Endothelial cell of umbilical vein (primary cell): Measurements from ENCODE around the gene ARHGEF7. TPM values are rescaled to one million over a fixed set of nuclear protein-coding genes. Genes with fewer than 3 reads are reported as not detected.

Experiments used
- BruUV-seq: library from RNA; stranded (reverse); fragments of 400-500 nt; replicated peaks from 2 replicates; lab custom pipeline; 2021; lab: Mats Ljungman, UMichigan
- CTCF ChIA-PET: fragments of 300-600, 350-600 bp; sonication (Branson Sonifier 250); formaldehyde crosslinking; loops from one replicate; lab custom pipeline; 2021; ENCODE audit warnings: antibody characterized with exemption, inconsistent platforms; lab: Charles Lee
- POLR2A ChIA-PET: fragments of 300-600, 350-600 bp; sonication (Branson Sonifier 250); formaldehyde crosslinking; loops from one replicate; lab custom pipeline; 2021; ENCODE audit warnings: antibody characterized with exemption, inconsistent platforms; lab: Charles Lee
- DNase-seq: peaks from one replicate; pipeline ENCODE4 v3.0.0-alpha.2; 2011; ENCODE audit warnings: low read depth, low spot score
- FAIRE-seq: peaks from 2 replicates; lab custom pipeline; 2011; peaks lifted over from hg19 to GRCh38; lab: Jason Lieb, UNC
- H2AFZ ChIP-seq: 2 replicates; pipeline ENCODE4 v1.6.0; 2012; ENCODE audit warnings: low read depth, low read length, control low read depth, inconsistent platforms
- H3K27ac ChIP-seq: 2 replicates; pipeline ENCODE4 v1.5.1; 2011; ENCODE audit warnings: low read depth, mild to moderate bottlenecking, control low read depth, low read length, moderate library complexity; ENCODE audit not compliant: insufficient read depth
- H3K27me3 ChIP-seq, 2 experiments: 2 replicates each; pipeline versions ENCODE4 v1.6.0 to v1.6.1; 2011; ENCODE audit warnings: low read length in 2 of 2, mixed read lengths in 1 of 2; ENCODE audit not compliant: control insufficient read depth in 2 of 2, insufficient read depth in 2 of 2
- H3K36me3 ChIP-seq, 2 experiments: 2 replicates in 1 of 2; 3 replicates in 1 of 2; pipeline ENCODE4 v1.5.1; 2011; ENCODE audit warnings: low read length in 2 of 2, mild to moderate bottlenecking in 1 of 2, moderate library complexity in 1 of 2; ENCODE audit not compliant: control insufficient read depth in 2 of 2, insufficient read depth in 2 of 2; ENCODE audit errors: extremely low read depth in 1 of 2
- H3K4me1 ChIP-seq: 3 replicates; pipeline ENCODE4 v1.5.1; 2011; ENCODE audit warnings: mild to moderate bottlenecking, low read length; ENCODE audit not compliant: control insufficient read depth, insufficient read depth; ENCODE audit errors: extremely low read depth
- H3K4me2 ChIP-seq: 2 replicates; pipeline ENCODE4 v1.6.1; 2011; ENCODE audit warnings: low read length, control low read depth, mixed read lengths; ENCODE audit not compliant: insufficient read depth
- H3K4me3 ChIP-seq, 3 experiments: fragments of 200-600 bp in 1 of 3; sonication (generic), shearing (Covaris generic) in 1 of 3; replicated peaks in 1 of 3; 2 replicates each; pipeline ENCODE4 v1.5.1; 2011 to 2016; ENCODE audit warnings: control low read depth in 3 of 3, low read length in 3 of 3, mild to moderate bottlenecking in 2 of 3, inconsistent platforms in 1 of 3, low read depth in 1 of 3, moderate library complexity in 1 of 3; ENCODE audit not compliant: insufficient read depth in 1 of 3
- H3K79me2 ChIP-seq: 2 replicates; pipeline ENCODE4 v1.6.0; 2012; ENCODE audit warnings: low read length, inconsistent platforms; ENCODE audit not compliant: control insufficient read depth, insufficient read depth
- H3K9ac ChIP-seq: replicated peaks from 2 replicates; pipeline ENCODE3; 2011; ENCODE audit warnings: low read length, control low read depth; ENCODE audit not compliant: insufficient read depth; ENCODE audit errors: extremely low read depth
- H3K9me1 ChIP-seq: replicated peaks from 3 replicates; pipeline ENCODE4 v1.6.0; 2011; ENCODE audit warnings: mild to moderate bottlenecking, low read length; ENCODE audit not compliant: control insufficient read depth, insufficient read depth; ENCODE audit errors: extremely low read depth
- H3K9me3 ChIP-seq: replicated peaks from 2 replicates; pipeline ENCODE4 v1.5.1; 2012; ENCODE audit warnings: low read length, inconsistent platforms; ENCODE audit not compliant: control insufficient read depth, insufficient read depth
- H4K20me1 ChIP-seq: replicated peaks from 2 replicates; pipeline ENCODE3; 2011; ENCODE audit warnings: mild to moderate bottlenecking, low read length; ENCODE audit not compliant: control insufficient read depth, insufficient read depth; ENCODE audit errors: extremely low read depth
- CTCF ChIP-seq, 2 donors: IDR thresholded peaks; 1 replicate in 1 of 2; 2 replicates in 1 of 2; pipeline ENCODE4 v1.5.1; 2011; ENCODE audit warnings: low read length in 2 of 2, mild to moderate bottlenecking in 2 of 2, moderate library complexity in 2 of 2, control low read depth in 1 of 2, inconsistent platforms in 1 of 2, low read depth in 1 of 2; ENCODE audit not compliant: insufficient read depth in 1 of 2; ENCODE audit errors: extremely low read depth in 1 of 2
- EZH2 ChIP-seq: IDR thresholded peaks from 2 replicates; pipeline ENCODE4 v1.6.1; 2012; ENCODE audit warnings: borderline replicate concordance, low read depth, mild to moderate bottlenecking, moderate library complexity, low read length, inconsistent platforms; ENCODE audit not compliant: severe bottlenecking
- FOS ChIP-seq: IDR thresholded peaks from 2 replicates; pipeline ENCODE4 v1.6.1; 2011; ENCODE audit warnings: mild to moderate bottlenecking, low read length, moderate library complexity, borderline replicate concordance; ENCODE audit not compliant: insufficient read depth
- GATA2 ChIP-seq: IDR thresholded peaks from 2 replicates; pipeline ENCODE4 v1.7.0; 2011; ENCODE audit warnings: low read depth, mild to moderate bottlenecking, moderate library complexity, mixed read lengths, low read length; ENCODE audit not compliant: insufficient read length, insufficient read depth
- JUN ChIP-seq: IDR thresholded peaks from 2 replicates; pipeline ENCODE4 v1.6.1; 2011; ENCODE audit warnings: borderline replicate concordance, low read depth; ENCODE audit not compliant: insufficient read length, insufficient read depth
- MAX ChIP-seq: IDR thresholded peaks from 2 replicates; pipeline ENCODE4 v1.6.1; 2011; ENCODE audit not compliant: insufficient read depth, insufficient read length
- MYC ChIP-seq: IDR thresholded peaks from one replicate; pipeline ENCODE4 v1.6.1; 2011; ENCODE audit warnings: mild to moderate bottlenecking, low read depth, low read length
- POLR2A ChIP-seq: IDR thresholded peaks from 2 replicates; pipeline ENCODE4 v1.6.1; 2012; ENCODE audit warnings: low read depth, mild to moderate bottlenecking, control low read depth, low read length
- POLR2AphosphoS5 ChIP-seq: IDR thresholded peaks from 2 replicates; pipeline ENCODE4 v1.6.1; 2012; ENCODE audit warnings: low read depth, mild to moderate bottlenecking, control low read depth, low read length, moderate library complexity; ENCODE audit not compliant: insufficient read depth
- dilution Hi-C: fragments of 300-500 bp; cut with MboI; formaldehyde crosslinking; loops from one replicate; pipeline ENCODE4 v1.15.0; 2019; ENCODE audit warnings: low sequenced_read_pairs; ENCODE audit not compliant: extremely low pct_ligation_motif_present
- intact Hi-C: fragments of 100-400 bp; cut with micrococcal nuclease; formaldehyde crosslinking; loops from one replicate; pipeline ENCODE4 v1.10.0; 2022
- polyA plus RNA-seq, 4 experiments: library from polyadenylated mRNA; depleted of rRNA in 3 of 4; stranded (reverse) in 3 of 4; unstranded in 1 of 4; fragments of >200 nt; gene quantifications; 2 replicates each; pipeline versions ENCODE4 v1.2.1 to v1.2.3, GENCODE V29; 2011 to 2012; ENCODE audit warnings: missing spikeins in 1 of 4
- total RNA-seq: library from RNA; stranded (reverse); gene quantifications from 2 replicates; pipeline ENCODE4 v1.2.3, GENCODE V29; 2021

Gene ARHGEF7
- total and polyA plus RNA-seq, 2 donors (not counting 3 experiments of a cell fraction or from before 2014, with no cell fraction given): 94.9 to 155 TPM

DNA sequence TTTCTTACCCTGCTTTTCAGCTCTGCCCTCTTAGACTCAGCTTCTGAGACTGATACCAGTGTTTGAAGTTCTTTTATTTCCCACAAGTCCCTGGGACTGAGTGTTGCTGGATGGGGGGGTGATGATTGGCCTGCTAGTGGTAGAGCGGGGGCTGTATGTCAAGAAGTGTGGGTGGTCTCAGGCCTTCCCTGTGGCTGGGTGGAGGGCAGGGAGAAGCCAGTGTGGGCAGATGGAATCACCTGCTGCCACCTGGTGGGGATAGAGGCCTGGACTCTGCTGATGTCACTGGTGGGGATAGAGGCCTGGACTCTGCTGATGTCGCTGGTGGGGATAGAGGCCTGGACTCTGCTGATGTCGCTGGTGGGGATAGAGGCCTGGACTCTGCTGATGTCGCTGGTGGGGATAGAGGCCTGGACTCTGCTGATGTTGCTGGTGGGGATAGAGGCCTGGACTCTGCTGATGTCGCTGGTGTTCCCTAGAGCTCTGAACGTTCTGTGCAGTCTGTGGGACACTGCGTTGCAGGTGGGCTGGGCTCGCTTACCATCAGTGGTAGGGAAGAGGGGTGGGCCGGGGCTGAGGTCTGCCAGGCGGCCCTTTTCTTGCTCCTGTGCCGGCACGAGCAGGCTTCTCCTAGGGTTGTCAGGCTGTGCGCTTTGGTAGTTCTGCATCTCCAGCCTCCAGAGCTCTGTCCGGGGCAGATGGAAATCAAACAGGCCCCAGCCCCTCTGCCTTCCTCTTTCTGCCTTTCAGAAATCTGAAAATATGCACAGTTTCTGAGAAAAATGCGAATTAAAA lies 101.3 kb downstream of the ARHGEF7 start:
- Histone ChIP-seq H3K9me3 (no peaks in the 10 kb centered on the region), H2AFZ (no peak overlapping the region), H3K4me2 (no peak overlapping the region), H3K4me1 (peaks cover 11% of the 10 kb centered on the region), H3K9me1 (no peaks in the 10 kb centered on the region), H3K9ac (no peak overlapping the region), H3K36me3 (peaks cover 2 to 15% of the 10 kb centered on the region in 2 experiments), H3K27me3 (no peaks in the 10 kb centered on the region), H3K79me2 (peaks cover 93% of the 10 kb centered on the region), H3K4me3 (no peak overlapping the region), H4K20me1 (peaks cover 17% of the 10 kb centered on the region), H3K27ac (no peak overlapping the region)
- BruUV-seq: no TSS peak
- FAIRE-seq: peak; percentile 37
- CTCF ChIA-PET: interaction anchor here (0.6 to 4.6 kb wide), 12 partner anchors 9 to 302 kb away, joined by 3 to 43 read pairs (median 4); partner anchors contain the start of gene ANKRD10
- dilution Hi-C loops: no loop called here
- DNase-seq: no peak
- peak; percentile 11 to 54 for TF ChIP-seq CTCF (IDR thresholded peaks at IDR 0.05; ENCODE audit: extremely low read depth in 1 of 2, insufficient read depth in 1 of 2, low read depth in 1 of 2, low read length in 2 of 2)
- TF ChIP-seq GATA2: no peak
- intact Hi-C loops: loop anchor here (1.0 kb wide), 1 partner anchor 63 kb away; no protein-coding TSS in a partner anchor
- POLR2A ChIA-PET: no interaction called here

DNA sequence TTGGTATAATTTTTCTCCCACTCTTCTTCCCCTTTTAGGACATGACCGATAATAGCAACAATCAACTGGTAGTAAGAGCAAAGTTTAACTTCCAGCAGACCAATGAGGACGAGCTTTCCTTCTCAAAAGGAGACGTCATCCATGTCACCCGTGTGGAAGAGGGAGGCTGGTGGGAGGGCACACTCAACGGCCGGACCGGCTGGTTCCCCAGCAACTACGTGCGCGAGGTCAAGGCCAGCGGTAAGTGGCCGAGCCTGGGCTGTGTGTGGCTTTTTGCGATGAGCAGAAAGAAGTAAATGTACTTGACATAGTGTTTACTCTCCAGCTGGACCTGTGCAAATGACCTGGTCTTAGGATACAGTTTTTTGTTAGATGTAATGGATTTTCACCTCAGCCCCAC lies 102.5 kb downstream of the ARHGEF7 start:
- ChIA-PET POLR2A (no interaction called here), CTCF (interaction anchor here (1.6 to 4.6 kb wide), 3 partner anchors 15 to 150 kb away, joined by 5 to 43 read pairs (median 6); no protein-coding TSS in a partner anchor)
- Histone ChIP-seq H3K4me1 (no peaks in the 10 kb centered on the region), H3K27me3 (no peaks in the 10 kb centered on the region), H3K9ac (no peak overlapping the region), H3K9me1 (no peaks in the 10 kb centered on the region), H3K4me2 (no peak overlapping the region), H4K20me1 (peaks cover 14% of the 10 kb centered on the region), H3K36me3 (peaks cover 2 to 16% of the 10 kb centered on the region in 2 experiments), H2AFZ (no peak overlapping the region), H3K27ac (no peak overlapping the region), H3K4me3 (no peak overlapping the region), H3K9me3 (no peaks in the 10 kb centered on the region), H3K79me2 (peaks cover 88% of the 10 kb centered on the region)
- DNase-seq (no peak), FAIRE-seq (no peak)
- dilution Hi-C loops (no loop called here), intact Hi-C loops (no loop called here)
- BruUV-seq: no TSS peak
- TF ChIP-seq FOS: no peak
- TF ChIP-seq GATA2: no peak
- TF ChIP-seq JUN: no peak
- TF ChIP-seq CTCF (IDR thresholded peaks at IDR 0.05; ENCODE audit: extremely low read depth in 1 of 2, insufficient read depth in 1 of 2, low read depth in 1 of 2, low read length in 2 of 2): no peak
- no peak for TF ChIP-seq MAX
- TF ChIP-seq POLR2AphosphoS5: no peak
- no peak for TF ChIP-seq MYC
- no peak for TF ChIP-seq EZH2
- no peak for TF ChIP-seq POLR2A
